Endothelial cell (in vitro differentiated cells): ENCODE results near the gene TOMM34. TPM values are rescaled to one million over a fixed set of nuclear protein-coding genes. Genes with fewer than 3 reads are reported as not detected.

Source experiments
- DNase-seq: peaks from one replicate; pipeline ENCODE4 v3.0.0; 2021; ENCODE audit warnings: low spot score
- H3K27ac Mint-ChIP-seq: one replicate; pipeline ENCODE4 v1.8.0; 2021; ENCODE audit warnings: mixed read lengths, inconsistent platforms; ENCODE audit not compliant: unreplicated experiment
- H3K27me3 Mint-ChIP-seq: one replicate; pipeline ENCODE4 v1.8.0; 2021; ENCODE audit warnings: mild to moderate bottlenecking, moderate library complexity, mixed read lengths, inconsistent platforms; ENCODE audit not compliant: unreplicated experiment
- H3K36me3 Mint-ChIP-seq: one replicate; pipeline ENCODE4 v1.8.0; 2021; ENCODE audit warnings: mild to moderate bottlenecking, low read depth, mixed read lengths, inconsistent platforms; ENCODE audit not compliant: unreplicated experiment
- H3K4me1 Mint-ChIP-seq: one replicate; pipeline ENCODE4 v1.8.0; 2021; ENCODE audit warnings: mild to moderate bottlenecking, mixed read lengths, inconsistent platforms; ENCODE audit not compliant: unreplicated experiment
- H3K4me3 Mint-ChIP-seq: one replicate; pipeline ENCODE4 v1.8.0; 2021; ENCODE audit warnings: mild to moderate bottlenecking, mixed read lengths, inconsistent platforms; ENCODE audit not compliant: unreplicated experiment
- H3K9me3 Mint-ChIP-seq: one replicate; pipeline ENCODE4 v1.8.0; 2021; ENCODE audit warnings: mixed read lengths, inconsistent platforms; ENCODE audit not compliant: unreplicated experiment
- total RNA-seq: library from RNA; stranded (reverse); fragmentation: NEBNext Ultra II Directional; extraction: Animal tissue kit (Norgen Biotek cat#: 25700); gene quantifications from one replicate; pipeline ENCODE4 v1.2.1, GENCODE V29; 2021; ENCODE audit not compliant: unreplicated experiment
- TF ChIP-seq, protein P1 (sequence below): fragments of 200-600 bp; sonication (generic); IDR thresholded peaks from one replicate; pipeline ENCODE4 v1.5.0; 2021; ENCODE audit warnings: antibody characterized with exemption; ENCODE audit not compliant: unreplicated experiment

The TOMM34 gene
- total RNA-seq, 1 donor from 2014 or later: 46.2 TPM

DNA sequence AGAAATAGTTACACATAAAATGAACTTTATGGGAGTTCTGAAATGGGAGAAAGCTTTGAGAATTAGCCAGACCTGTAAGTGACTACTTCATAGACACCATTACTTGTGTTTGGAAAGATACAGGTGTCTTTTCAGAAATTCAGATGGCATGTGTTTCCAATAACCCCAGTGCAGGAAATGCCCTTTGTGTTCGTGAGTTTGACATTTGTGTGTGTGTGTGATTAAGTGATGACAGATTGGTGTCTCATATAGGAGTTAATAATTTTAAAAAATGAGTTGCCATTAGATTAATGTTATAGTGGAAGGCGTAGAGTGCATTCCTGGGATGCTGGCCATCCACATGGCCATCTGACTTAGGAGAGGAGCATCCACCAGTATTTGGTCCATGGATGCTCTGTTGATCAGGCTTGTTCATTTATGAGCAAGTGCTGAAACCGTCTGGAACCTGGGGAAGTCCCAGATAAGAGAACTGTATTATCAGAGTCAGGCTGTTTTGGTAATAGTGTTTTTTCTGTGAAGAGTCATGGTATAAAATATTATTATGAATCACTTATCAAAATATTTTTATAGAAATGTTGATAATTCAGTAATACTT lies 9.2 kb upstream of the TOMM34 start:
- TF ChIP-seq, protein P1, sequence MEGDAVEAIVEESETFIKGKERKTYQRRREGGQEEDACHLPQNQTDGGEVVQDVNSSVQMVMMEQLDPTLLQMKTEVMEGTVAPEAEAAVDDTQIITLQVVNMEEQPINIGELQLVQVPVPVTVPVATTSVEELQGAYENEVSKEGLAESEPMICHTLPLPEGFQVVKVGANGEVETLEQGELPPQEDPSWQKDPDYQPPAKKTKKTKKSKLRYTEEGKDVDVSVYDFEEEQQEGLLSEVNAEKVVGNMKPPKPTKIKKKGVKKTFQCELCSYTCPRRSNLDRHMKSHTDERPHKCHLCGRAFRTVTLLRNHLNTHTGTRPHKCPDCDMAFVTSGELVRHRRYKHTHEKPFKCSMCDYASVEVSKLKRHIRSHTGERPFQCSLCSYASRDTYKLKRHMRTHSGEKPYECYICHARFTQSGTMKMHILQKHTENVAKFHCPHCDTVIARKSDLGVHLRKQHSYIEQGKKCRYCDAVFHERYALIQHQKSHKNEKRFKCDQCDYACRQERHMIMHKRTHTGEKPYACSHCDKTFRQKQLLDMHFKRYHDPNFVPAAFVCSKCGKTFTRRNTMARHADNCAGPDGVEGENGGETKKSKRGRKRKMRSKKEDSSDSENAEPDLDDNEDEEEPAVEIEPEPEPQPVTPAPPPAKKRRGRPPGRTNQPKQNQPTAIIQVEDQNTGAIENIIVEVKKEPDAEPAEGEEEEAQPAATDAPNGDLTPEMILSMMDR: no peak
- no peak overlapping the region for H3K27ac Mint-ChIP-seq
- H3K36me3 Mint-ChIP-seq: peaks cover 9% of the 10 kb centered on the region
- no peak overlapping the region for H3K4me3 Mint-ChIP-seq
- peaks cover 6% of the 10 kb centered on the region for H3K27me3 Mint-ChIP-seq
- H3K9me3 Mint-ChIP-seq: no peaks in the 10 kb centered on the region
- DNase-seq: no peak
- peaks cover 52% of the 10 kb centered on the region for H3K4me1 Mint-ChIP-seq

DNA sequence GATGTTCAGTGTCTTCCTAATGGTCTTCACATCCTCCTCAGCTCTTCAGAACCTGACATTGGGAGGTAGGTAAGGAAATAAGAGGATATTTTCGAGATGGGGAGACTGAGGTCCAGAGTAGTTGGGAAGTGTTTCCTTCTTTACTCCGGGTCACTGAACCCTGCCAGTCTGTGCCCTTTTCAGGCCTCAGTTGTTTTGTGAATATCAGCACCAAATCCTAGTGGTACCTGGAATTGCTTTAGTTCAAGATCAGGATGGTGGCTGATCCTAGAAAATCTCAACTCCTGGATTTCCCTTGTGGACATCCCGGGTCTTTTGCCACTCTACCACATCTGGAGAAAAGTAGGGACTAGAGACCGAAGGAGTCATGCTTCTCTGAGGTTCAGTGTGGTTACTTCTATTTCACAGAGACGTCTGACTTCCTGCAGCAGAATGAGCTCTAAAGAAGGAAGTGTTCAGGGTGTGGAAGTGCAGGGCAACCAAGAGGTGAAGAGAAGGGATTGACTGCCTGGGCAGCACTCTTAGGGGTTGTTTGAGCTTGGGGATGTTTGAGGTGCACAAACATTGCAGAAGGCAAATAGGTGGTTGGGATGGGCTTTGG lies 7.1 kb upstream of the TOMM34 start:
- no peaks in the 10 kb centered on the region for H3K9me3 Mint-ChIP-seq
- H3K27ac Mint-ChIP-seq: peak overlapping the region; percentile 81
- peaks cover 14% of the 10 kb centered on the region for H3K27me3 Mint-ChIP-seq
- TF ChIP-seq, protein P1: no peak
- H3K36me3 Mint-ChIP-seq: peaks cover 6% of the 10 kb centered on the region
- H3K4me3 Mint-ChIP-seq: peak overlapping the region; percentile 99
- peaks cover 60% of the 10 kb centered on the region for H3K4me1 Mint-ChIP-seq
- DNase-seq: no peak

DNA sequence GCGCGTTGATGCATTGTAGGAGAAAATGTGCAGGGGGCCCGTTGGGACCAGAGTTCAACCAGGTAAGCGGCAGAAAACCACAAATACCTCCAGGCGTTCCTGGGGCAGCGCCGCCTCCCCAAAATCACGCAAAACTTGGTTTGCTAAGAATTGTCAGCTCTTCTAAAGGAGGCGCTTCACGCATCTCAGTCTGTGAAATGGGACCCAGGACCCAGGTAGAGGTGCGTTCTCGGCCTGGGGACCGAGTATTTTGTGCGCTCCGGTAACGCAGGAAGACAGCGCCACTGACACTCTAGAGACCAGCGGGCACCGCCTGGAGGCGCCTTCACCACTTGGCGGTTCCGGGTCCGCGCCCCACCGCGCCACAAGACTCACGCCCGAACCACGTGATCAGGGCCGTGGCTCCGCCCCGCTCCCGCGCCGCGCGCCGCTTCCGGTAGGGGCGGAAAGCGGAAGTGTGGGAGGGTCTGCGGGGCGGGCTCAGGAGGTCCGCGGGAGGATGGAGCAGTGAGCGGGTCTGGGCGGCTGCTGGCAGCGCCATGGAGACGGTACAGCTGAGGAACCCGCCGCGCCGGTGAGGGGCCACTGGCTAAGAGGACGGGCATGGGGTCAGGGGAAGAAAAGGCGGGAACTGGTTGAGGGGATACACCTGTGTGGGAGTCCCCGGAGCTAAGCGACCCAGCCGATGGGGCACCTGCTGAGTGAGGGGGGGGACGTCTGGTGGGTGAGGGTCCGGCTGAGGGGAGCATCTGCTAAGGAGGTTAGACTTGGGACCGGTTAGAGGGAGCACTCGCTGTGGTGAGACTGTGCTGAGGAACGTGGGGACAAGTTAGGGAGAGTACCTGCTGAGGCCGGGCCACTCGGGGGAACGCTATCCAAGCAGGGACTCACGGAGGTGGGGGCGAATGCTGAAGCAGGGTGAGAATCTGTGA lies 6.1 kb upstream of the TOMM34 start, which contains the start of gene STK4:
TSS of gene STK4 (plus strand) at position 483 of the 932 bp plus-strand sequence. CDS start at position 540, 57 bp downstream.
- peak within 1 kb of the TSS; percentile 89 for H3K27ac Mint-ChIP-seq
- peak; percentile 96 for DNase-seq
- TF ChIP-seq, protein P1: no peak
- H3K27me3 Mint-ChIP-seq: peaks cover 14% of the 10 kb centered on the region
- no peaks in the 10 kb centered on the region for H3K9me3 Mint-ChIP-seq
- H3K36me3 Mint-ChIP-seq: peaks cover 6% of the 10 kb centered on the region
- peaks cover 61% of the 10 kb centered on the region for H3K4me1 Mint-ChIP-seq
- H3K4me3 Mint-ChIP-seq: peak within 1 kb of the TSS; percentile 99

DNA sequence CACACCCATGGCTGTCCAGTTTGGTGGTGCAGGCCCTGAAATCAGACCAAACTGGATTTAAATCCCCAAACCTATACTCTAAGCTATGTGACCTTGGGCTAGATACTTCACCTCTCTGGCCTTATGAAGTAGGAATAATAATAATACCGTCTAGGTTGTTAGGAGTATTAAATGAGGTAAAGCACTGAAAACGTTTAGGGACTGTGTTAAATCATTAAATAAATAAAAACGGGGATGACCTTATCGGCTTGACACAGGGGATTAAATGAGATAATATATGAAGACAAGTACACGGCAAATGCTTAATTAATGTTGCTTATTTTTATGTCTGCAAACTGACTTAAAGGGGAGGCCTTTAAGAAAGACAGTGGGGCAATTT lies 5.4 kb upstream of the TOMM34 start:
- Mint-ChIP-seq H3K36me3 (peaks cover 6% of the 10 kb centered on the region), H3K4me3 (peak overlapping the region; percentile 99), H3K4me1 (peaks cover 59% of the 10 kb centered on the region), H3K27me3 (peaks cover 14% of the 10 kb centered on the region), H3K9me3 (no peaks in the 10 kb centered on the region), H3K27ac (peak overlapping the region; percentile 89)
- TF ChIP-seq, protein P1: no peak
- DNase-seq: no peak
